Right ventricle myocardium inferior (tissue), 1 donor: ENCODE results near the gene FES. TPM values are rescaled to one million over a fixed set of nuclear protein-coding genes. Genes with fewer than 3 reads are reported as not detected.
A peak's percentile ranks its signal among the peaks of the same experiment; 100 is the strongest.

Source experiments
- ATAC-seq: fragments of 200-7000 bp; cut with Tn5 transposase; one replicate; pipeline ENCODE4 v1.9.1; 2020; ENCODE audit warnings: mild to moderate bottlenecking, moderate library complexity
- DNase-seq: peaks from one replicate; pipeline ENCODE4 v3.0.0; 2021; ENCODE audit errors: missing footprints
- intact Hi-C: fragments of 100-400 bp; cut with DNase I; formaldehyde crosslinking; loops from one replicate; pipeline ENCODE4 v1.11.0; 2022
- total RNA-seq: library from RNA; stranded (reverse); fragmentation: NEBNext Ultra II Directional; extraction: Animal tissue kit (Norgen Biotek cat#: 25700); gene quantifications from one replicate; pipeline ENCODE4 v1.2.1, GENCODE V29; 2021
- donor health status: DM: no; HTN: yes; CAD: no; lungs with severe emphysema.

FES gene
- total RNA-seq, 1 donor from 2014 or later = 19.3 TPM

DNA sequence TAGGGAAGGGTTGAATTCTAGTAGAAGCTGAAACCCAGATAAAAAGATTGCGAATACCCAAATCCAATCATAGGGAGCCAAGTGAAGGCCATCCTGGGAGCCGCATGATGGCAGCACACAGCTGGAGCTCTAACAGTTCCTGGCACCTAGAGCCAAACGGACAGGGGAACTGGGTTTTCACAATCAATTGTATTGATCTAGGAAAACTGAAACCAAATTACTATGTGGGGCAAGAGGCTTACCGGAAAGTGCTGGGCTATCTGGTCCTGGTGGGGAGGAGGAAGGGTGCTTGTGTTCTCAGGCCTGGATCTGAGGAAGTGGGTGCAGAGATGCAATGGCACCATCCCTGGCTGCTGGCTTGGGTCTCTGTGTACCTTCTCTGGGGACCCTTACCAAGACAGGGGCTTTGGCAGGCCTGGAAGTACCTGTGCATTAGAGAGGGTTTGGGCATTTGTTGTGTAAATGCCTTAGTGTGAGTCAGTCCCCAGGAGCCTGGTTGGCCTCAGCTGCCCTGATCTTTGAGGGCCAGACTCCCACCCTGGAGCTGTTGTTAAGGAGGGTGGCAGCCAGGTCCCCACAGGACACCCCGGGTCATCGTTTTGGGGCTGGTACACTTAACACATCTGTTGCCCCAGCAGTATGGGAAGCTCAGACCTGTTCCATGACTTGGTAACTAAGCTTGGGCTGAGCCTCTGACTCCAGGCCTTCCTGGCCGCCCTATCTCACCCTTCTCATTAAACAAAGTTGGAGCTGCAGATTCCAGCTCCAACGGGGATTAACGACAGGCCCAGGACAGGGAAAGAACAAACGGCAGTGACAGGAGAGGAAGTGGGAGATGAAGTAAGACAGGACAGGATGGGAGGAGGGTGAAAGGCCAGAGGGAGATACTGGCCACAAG lies 24.8 kb upstream of the FES start:
- ATAC-seq (peak; percentile 13), DNase-seq (no peak)
- intact Hi-C loops = no loop called here

DNA sequence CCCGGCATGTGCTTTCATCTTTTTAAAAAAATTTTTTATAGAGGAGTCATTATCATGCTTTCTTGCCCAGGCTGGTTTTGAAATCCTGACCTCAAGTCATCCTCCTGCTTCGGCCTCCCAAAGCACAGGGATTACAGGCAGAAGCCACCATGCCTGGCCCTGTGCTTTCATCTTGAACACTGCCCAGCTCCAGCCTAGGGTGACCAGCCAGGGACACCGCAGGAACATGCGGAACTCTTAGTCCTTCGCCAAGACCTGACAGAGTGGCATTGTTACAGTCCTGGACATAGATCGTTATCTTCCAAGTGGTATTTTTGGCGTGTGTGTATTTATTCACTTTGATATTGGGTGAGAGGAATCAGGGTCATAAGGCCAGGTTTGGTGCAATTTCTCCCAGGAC lies 23.9 kb upstream of the FES start:
- ATAC-seq = no peak
- intact Hi-C loops = no loop called here
- DNase-seq = no peak

DNA sequence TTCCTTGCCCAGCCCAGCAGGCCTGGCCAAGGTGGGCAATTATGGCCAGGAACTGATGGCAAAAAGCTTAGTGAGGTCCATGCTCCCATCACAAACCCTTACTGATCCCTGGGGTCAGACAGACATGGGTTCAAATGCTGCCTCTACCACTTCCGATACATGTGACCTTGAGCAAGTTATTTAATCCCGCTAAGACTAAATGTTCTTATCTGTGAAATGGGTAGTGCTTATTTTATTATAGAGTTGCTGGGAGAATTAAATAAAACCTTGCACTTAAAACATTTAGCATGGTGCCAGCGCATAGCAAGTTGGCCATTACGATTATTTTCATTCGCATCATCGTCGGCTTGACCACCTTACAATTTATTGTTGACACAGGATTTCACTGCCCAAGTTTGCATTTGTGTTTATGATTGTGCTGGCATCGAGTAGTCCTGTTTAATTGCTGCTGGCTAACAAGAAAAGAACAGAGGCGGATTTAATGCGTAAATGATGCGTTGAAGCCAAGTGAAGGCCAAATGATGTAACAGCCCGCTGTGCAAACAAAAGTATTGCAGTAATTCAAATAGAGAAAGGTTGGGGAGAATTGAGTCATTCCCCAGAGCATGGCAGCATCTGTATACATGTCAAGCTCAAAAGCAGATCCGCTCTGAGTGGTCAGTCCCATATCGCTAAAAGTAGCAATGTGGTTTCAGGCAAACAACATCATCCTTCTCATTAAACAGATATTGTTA lies 23.2 kb upstream of the FES start:
- ATAC-seq (no peak), DNase-seq (no peak)
- intact Hi-C loops = no loop called here

DNA sequence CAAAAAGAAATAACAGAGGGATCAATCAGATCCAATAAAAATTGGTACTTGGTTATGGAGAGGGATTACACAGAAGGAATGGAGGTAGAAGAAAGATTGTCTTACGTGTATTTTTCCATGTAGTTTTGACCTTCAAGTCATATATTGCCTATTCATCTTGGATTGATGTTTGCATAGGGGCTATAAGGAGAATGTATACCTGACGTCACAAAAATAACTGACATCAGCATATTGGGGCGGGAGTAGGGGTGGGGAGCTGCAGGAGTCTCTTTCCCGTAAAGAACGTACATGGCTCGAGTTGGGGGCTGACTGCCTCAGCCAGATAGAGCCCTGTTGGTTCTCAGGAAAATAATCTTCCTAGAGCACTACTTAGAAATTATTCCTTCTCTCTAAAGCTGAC lies 21.8 kb upstream of the FES start:
- intact Hi-C loops = no loop called here
- DNase-seq (no peak), ATAC-seq (no peak)

DNA sequence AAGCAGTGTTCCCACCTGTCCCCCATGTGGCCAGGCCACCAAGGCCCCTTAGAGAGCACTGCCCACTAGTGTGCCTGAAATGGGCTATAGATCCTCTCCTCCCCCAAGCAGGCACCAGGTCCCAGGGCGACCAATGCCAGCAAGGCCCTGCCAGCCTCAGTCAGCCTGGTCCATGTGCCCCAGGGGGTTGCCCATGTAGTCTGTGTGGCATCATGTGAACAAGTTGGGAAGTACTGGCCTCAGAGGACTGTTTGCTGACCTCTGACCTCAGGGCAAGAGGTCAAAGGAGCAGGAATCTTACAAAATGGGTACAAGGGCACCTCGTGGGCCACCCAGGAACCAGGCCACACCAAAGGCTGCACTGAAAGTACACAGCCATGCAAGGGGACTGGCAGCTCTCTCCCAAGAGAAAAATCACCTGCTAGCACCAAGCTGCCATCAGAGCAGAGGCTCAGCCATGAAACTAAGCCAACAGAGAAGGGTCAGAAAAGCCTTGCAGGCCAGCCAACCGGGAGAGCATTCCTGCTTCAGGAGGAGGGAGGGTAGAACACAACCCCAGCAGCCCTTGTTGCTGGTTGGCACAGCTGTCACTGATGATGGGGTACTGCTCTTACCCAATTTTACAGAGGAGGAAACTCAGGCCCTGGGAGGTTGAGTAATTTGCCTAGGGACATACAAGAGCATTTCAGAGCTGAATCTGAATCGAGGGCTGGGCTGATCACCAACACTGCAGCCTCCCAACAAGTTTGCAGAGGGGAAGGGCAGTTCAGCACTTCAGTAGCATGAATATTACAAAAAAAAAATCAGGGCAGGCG lies 21.1 kb upstream of the FES start:
- intact Hi-C loops = no loop called here
- peak; percentile 73 for DNase-seq
- ATAC-seq = peak; percentile 69

DNA sequence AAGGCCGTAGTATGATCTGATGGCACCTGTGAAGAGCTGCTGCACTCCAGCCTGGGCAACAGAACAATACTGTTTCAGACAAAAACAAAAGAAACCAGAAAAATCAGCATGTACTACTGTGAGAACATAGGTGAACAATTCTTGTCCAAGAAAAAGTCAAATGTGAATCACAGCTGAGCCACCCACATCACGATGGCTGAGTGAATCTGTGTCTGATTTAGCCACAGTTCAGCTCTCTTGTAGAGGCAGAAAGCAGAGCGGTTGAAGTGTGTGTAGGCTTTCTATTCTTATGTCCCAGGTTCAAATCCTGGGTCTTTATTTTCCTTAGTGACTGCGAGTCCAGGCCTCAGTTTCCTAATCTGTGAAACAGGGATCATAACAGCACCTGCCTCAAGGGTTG lies 20.3 kb upstream of the FES start:
- no peak for DNase-seq
- no peak for ATAC-seq
- intact Hi-C loops = no loop called here

DNA sequence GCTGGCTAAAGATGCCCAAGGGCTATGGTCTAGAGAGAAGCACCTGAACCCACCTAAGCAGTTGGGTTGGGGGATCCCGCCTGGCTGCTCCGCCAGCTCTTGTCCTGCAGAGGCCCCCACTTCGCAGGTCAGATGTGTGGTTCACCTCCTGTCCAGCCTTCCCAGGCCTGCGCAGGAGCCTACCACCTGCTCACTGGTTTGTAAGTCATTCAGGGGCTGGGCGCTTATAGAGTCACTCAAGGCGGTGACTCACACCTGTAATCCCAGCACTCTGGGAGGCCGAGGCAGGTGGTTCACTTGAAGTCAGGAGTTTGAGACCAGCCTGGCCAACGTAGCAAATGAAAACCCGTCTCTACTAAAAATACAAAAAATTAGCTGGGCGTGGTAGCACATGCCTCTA lies 19.8 kb upstream of the FES start:
- intact Hi-C loops = no loop called here
- DNase-seq (no peak), ATAC-seq (no peak)

DNA sequence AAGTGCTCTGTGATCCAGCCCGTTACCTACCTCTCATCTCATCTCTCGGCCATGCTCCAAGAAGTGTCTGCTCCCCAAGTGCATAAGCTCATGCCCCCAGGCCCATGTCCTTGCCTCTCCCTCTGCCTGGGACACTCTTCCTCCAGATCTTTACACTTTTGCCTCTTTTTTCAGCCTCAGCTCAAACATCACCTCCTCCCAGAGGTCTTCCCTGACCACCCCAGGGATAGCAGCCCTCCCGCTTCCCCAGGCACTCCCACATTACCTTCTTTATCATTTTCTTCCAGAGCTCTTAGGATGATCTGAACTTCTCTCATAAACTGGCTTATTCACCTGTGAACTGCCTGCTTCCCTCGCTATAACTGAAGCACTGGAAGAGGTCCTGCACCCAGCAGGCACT lies 18.6 kb upstream of the FES start:
- ATAC-seq = no peak
- intact Hi-C loops = no loop called here
- no peak for DNase-seq

DNA sequence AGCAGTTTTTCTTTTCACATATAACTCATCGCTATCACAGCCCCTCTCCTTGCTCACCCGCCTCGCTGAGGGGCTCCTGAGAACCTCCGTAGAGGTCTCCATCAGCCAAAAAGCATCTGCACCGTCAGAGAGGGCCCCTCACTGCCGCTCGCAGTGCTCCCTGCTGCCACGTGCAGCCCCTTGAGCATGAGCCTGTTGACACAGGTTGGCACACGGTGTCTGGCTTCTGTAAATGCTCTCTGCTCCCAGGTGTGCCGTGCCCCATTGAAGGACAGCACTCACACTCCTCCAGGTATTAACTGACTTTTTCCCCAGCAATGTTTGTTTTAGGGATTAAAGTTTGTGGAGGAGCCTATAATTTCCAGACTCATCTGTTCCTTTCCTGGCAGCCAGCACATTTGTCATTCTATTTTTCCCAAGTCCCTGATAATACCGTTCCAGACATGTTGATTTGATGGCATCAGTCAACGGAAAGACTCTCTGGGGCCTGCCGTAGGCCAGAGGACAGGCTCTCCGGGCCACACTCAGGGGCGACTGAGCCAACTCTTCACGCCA lies 18.1 kb upstream of the FES start:
- intact Hi-C loops = no loop called here
- DNase-seq (no peak), ATAC-seq (no peak)

DNA sequence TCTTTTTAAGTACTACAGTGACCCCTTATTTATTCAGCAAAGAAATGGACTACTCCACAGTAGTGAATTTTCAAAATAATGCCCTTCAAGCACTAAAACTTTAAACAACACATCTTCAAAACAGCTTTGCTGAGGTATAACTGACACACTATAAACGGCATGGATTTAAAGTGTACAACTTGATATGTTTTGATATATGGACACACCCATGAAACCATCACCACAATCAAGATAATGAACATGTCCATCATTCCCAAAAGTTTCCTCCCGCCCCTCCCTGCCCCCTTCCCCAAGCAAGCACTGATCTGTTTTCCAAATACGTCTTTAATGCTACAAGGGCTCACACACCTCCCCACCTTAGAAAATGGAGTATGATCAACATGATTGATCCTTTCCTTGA lies 17.5 kb upstream of the FES start:
- DNase-seq (no peak), ATAC-seq (no peak)
- intact Hi-C loops = no loop called here

DNA sequence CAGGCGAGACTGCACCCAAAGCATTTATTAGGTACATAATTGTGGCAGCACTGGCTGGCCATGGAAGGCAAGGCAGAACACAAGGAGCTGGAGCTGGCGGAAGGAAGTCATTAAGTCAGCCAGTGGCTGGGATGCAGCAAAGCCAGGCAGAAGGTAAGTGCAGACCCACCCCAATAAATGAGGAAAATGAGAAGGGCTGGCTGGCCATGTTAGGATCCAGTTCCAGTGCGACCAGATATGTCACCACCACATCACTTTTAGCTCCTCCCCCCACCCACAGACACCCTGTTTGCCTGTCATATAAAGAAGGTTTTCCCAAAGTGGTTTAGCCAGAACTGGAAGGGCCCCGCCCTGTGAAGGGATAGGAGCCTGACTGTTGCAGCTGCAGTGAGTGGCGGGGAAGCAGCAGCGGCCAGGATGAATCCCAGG lies 16.0 kb upstream of the FES start, which contains the start of gene FURIN:
FURIN (plus strand) TSS at position 328 of the 429 bp plus-strand sequence. CDS start 7,153 bp downstream, outside the sequence.
- no peak for DNase-seq
- no peak for ATAC-seq
- intact Hi-C loops = no loop called here

DNA sequence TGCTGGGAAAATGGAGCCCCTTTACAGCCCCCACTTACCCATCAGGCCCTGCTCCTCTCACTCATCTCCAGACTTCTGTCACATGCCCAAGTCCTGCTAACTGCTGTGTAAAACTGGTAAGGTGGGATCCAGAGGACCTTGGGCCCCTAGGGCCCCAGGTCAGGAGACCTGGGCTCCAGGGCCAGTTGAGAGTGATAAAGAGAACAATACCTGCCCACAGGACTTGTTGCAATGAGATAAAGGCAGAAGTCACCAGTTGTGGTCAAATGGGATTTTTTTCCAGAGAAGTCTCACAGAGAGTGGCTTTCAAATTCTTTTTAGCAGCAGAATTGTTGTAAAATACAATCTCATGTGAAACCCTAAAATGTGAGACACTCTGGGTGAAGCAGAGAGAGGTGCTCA lies 15.2 kb upstream of the FES start:
- intact Hi-C loops = no loop called here
- no peak for ATAC-seq
- DNase-seq = no peak

DNA sequence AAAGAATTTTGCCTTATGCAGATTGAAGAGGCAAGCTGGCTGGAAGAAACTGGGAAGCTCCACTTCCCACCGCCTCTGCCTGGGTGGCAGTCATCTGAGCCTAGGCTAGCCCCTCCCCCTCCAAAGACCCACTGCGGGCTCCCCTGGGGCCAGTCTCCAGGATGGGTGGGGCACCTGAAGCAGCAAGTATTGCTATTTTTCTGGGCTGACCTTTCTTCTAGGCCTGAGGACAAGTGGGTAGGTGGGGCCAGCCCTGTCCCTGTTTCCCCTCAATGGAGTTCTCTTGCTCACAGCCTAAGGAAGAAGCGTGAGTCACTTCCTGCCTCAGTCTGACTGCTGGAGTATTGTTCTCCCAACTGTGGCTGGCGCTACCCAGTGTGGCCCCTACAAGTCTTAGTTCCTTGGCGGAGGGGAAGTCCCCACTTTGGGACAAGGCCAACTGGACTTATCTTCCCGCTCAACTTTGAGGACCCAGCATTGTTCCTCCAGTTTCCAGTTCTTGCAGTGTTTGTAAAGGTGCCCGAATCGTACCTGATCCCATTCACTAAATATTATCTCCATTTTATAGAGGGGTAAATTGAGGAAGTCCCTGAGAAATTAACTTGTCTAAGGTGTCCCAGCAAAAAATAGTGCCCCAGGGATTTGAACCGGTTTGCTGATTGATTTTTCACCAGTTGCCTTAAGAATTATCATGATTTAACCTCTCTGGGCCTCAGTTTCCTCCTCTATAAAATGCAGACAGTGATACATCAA lies 14.5 kb upstream of the FES start:
- DNase-seq (peak; percentile 87), ATAC-seq (peak; percentile 84)
- intact Hi-C loops = loop anchor here (2.0 kb wide), 1 partner anchor 15 kb away; the partner anchor contains the start of gene FES

DNA sequence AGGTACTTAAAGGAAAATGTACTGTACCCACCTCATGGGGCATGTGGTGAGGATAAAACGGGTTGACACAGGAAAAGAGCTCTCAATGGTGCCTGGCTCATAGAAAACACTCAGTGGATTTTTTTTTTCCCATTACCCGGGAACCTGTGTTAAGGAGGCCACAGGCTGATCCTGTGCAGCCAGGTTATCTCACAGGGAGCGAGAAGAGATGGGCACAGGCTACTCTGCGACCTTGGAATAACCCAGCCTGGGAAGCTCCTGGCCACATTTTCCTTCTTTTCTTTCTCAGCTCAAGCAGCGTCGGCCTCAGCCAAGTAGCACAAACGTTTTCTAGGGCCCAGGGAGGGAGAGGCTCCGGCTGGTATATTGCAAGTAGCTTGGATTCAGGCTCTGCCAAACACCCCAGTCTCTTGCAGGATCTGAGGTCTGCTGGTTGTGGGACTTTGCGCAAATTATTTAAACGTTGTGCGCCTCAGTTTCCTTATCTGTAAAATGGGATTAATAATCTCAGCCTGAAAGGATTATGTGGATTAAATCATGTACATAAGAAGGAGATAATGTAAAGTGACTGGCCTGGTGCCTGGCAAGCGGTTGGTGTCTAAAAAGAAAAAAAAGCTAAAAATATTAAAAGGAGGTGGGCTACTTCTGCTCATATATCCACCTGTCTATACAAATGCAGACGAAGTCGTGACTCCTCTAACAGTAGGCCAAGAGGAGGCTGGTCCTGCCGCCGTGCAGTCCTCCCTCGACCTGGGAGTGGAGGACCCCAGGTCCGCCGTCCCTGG lies 13.8 kb upstream of the FES start:
- ATAC-seq (peak; percentile 9), DNase-seq (peak; percentile 31)
- intact Hi-C loops = loop anchor here (2.0 kb wide), 1 partner anchor 14 kb away; the partner anchor contains the start of gene FES

DNA sequence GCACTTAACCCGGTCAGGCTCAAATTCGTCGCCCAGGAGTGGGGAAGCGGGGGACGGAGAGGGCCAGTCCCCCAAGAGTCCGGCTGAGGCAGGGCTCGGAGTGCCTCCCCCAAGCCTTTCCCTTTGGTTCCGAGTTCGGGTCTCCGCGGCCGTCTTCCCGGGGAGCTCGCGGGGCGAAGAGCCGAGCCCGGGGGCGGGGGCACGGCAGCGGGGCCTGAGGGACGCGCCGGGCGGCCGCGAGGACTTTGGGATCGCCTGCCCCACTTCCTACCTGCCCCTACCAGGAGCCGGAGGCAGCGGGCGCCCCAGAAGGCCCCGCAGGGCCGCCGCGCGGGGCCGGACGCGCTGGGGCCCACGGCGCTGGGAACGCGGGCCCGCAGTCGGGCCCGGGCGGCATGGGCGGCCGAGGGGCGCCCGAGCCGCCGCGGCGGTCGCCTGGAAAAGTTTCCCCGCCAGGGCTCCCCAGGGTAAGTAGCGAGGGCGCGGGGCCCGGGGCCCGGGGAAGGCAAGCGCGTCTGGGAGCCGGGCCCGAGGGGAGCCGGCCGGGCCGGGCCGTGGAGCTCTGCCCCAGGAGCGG lies 13.1 kb upstream of the FES start:
- intact Hi-C loops = loop anchor here (2.0 kb wide), 1 partner anchor 14 kb away; the partner anchor contains the start of gene FES
- ATAC-seq (peak; percentile 20), DNase-seq (peak; percentile 73)

DNA sequence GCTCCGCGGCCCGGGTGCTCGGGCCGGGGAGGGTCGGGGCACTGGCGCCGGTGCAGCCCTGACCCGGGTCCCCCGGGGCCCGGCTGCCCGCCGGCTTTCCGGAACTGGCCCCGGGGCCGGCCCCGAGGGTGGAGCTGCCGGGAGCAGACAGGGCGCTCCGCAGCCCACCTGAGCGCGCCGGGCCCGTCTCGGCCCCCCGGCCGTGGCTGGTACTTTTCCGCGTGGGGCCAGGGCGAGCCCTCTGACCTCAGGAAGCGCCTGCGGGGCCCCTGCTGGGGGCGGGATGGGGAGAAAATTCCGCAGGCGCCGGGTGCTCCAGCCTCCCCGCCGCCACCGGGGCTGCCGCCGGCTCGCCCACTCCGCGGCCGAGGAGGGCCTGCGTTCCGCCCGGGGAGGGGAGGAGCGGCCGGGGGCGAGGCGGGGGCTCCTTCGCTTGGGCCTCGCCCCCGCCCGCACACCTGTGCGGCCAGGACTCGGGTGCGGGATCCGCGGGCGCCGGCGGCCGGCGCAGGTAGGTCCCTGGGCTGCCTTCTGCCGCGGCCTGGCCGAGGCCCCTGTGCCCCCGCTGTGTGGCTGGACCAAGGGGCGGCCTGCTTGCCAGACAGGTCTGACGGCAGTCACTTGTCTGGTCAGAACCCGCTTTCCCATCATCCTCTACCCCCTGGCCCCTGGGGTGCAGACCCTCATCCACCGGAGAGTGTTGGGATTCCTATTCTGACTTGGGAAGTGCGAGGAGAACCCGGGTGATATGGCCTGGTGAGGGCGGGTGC lies 12.4 kb upstream of the FES start:
- DNase-seq = peak; percentile 74
- intact Hi-C loops = loop anchor here (2.0 kb wide), 1 partner anchor 13 kb away; the partner anchor contains the start of gene FES
- ATAC-seq = no peak
